ENCODE data around the gene MNAT1. TPM values are rescaled to one million over a fixed set of nuclear protein-coding genes. Genes with fewer than 3 reads are reported as not detected.
A peak's percentile ranks its signal among the peaks of the same experiment; 100 is the strongest.
"Not testable (repeated sequence)": the region's sequence is repeated elsewhere in the genome, so short reads cannot be mapped to it uniquely, and the experiment has no call there.

Gene MNAT1
- total RNA-seq (ENCODE audit: insufficient read depth, low replicate concordance), result 37.6 TPM

- peak; percentile 79 for DNase-seq (ENCODE audit: low spot score)
These were observed at the start of gene MNAT1 for GRCh38 chr14:60734465-60735242. Gene MNAT1 (plus strand): TSS chr14:60734761. CDS start chr14:60734863, 102 bp downstream.

- no peak for DNase-seq (ENCODE audit: low spot score)
These were observed 47.7 kb upstream of the MNAT1 start for GRCh38 chr14:60686865-60687264.

DNA sequence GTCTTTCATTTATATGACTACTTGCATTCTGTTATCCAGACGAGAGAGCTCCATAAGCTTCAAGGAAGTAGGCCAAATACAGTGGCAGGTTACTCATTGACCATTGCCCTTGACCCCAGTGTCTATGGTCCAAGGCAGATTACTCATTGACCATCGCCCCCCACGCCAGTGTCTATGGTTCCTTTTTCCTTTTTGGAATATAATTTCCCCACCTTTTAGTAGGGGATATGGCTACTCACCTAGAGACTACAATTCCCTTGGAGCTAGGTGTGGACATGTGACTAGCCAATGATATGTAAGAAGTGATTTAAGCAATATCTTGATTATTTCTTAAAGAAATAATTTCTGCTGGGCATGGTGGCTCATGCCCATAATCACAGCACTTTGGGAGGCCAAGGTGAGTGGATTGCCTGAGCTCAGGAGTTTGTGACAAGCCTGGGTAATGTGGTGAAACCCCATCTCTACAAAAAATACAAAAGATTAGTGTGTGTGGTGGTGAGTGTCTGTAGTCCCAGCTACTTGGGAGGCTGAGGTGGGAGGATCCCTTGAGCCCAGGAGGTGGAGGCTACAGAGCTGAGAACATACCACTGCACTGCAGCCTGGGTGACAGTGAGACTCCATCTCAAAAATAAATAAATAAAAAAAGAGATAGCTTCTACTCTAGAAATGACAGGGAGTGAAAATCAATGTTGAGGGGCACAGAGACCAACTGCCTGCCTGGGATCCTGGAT is 43.0 kb upstream of the MNAT1 start:
- no peak for DNase-seq (ENCODE audit: low spot score)

DNA sequence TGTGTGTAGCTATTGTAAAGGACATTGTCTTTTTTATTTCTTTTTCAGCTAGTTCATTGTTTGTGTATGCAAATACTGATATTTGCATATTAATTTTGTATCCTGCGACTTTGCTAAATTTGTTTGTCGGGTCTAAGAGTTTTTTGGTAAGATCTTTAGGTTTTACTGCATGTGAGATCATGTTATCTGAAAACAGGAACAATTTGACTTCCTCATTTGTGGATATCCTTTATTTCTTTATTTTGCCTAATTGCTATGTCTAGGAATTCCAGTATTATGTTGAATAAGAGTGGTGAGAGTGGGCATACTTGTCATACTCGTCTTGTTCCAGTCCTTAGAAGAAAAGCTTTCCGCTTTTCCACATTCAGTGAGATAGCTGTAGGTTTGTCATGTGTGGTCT is 39.2 kb upstream of the MNAT1 start:
- no peak for DNase-seq (ENCODE audit: low spot score)

DNA sequence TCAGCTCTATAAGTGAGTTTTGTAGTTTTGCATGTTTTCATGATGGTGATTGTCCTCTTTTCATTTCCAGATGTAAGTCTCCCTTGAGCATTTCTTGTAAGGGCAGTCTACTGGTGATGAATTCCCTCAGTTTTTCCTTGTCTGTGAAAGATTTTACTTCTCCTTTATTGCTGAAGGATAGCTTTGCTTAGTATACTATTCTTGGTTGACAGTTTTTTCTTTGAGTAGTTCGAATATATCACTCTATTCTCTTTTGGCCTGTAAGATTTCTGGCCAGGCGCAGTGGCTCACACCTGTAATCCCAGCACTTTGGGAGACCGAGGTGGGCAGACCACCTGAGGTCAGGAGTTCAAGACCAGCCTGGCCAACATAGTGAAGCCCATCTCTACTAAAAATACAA is 34.0 kb upstream of the MNAT1 start:
- DNase-seq (ENCODE audit: low spot score), result no peak

- no peak for DNase-seq (ENCODE audit: low spot score)
These were observed 29.5 kb upstream of the MNAT1 start for GRCh38 chr14:60705100-60705499.

GRCh38 chr14:60707858-60708257 is 26.7 kb upstream of the MNAT1 start:
- DNase-seq (ENCODE audit: low spot score), result no peak

- no peak for DNase-seq (ENCODE audit: low spot score)
These were observed 24.1 kb upstream of the MNAT1 start for GRCh38 chr14:60710494-60710893.

DNA sequence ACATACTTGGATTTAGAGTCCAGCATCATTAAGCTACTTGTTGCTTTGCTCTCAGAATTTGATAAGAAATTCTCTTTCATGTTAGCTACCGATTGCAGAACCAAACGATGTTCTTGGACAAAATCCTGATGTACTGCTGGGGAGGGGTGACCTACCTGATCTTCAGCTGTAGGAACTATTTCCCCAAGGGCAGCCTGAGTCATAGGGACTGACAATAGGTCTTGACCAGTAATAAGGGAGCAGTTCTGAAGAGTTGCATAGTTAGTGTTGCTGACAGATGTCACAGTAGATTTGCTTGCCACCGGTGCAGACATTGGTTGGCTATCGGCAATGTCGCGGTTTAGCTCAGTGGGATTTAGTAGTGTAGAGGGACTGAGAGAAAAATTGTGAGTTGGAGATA is 21.0 kb upstream of the MNAT1 start:
- no peak for DNase-seq (ENCODE audit: low spot score)

GRCh38 chr14:60720391-60720790 is 14.2 kb upstream of the MNAT1 start:
- DNase-seq (ENCODE audit: low spot score), result no peak

GRCh38 chr14:60720962-60721325 is 13.6 kb upstream of the MNAT1 start:
- no peak for DNase-seq (ENCODE audit: low spot score)

DNA sequence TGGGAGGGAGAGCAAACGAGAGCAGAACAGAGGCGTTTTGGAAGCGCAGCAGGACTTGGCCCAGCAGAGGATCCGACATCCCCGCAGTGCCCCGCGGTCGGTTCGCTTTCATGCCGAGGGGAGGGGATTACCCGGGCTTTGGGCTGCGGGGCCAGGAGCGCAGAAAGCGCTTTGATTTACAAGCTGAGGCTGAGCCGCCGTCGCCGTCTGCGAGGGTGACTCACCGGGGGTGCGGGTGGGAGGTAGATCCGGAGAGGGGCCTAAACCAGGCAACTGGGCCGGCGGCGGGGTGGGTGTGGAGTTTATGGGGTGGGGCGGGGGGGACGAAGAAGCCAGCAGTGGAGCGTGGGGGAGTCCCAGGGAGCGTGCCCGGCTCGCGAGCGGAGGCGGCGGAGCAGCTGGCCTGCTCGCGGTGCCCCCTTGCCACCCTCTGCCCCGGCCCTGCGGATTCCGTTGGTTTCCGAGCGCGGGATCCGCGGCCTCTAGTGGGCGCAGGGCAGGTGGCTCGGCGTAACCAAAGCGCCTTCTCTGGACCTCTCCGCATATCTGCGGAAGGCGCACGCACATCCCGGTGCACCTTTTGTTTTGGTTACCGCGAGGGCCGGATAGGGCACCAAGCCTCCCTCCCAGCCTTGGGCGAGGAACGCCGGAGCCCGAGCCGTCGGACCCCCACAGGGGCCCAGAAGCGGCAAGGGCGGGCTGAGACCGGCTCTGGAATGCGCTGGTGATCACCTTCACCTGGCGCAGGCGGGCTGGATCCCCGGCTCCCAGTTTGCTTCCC is 13.0 kb upstream of the MNAT1 start:
- peak; percentile 67 for DNase-seq (ENCODE audit: low spot score)

GRCh38 chr14:60722107-60722356 is 12.5 kb upstream of the MNAT1 start:
- DNase-seq (ENCODE audit: low spot score), result peak; percentile 13

DNA sequence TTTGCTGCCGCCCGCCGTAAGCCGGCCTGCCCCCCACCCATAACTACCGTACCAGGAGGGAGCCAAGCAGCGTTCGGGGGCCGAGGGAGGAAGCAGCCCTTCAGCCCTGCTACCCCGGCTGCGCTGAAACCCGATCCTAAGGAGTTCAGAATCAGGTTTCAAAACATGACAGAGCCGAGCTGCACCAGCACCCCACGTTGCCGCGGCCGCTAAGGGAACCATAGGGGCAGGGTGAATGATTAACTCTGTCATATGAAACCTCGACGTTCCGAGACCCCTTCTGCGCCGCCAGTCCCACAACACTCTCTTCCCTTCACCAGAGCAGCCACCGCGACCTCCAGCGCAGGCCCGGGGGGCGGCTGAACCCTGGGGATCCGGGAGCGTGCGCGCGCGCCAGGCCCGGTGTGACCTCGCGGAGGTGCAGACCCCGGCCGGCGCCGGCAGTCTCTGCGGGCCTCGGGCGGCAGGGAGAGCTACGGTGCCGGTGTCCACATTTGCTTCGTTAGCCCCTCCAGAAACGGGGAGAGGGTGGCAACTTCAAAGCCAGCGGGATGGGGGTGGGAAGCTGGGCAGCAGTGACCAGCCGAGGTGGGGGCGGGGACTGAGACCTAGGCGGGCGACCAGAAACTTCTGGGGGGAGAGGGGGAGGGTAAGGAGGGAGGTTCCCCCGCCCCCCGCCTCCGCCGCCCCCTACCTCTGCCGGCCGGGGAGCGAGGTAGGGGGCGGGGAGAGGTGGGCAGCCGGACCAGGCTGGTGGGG is 12.0 kb upstream of the MNAT1 start:
- DNase-seq (ENCODE audit: low spot score), result peak; percentile 43

DNA sequence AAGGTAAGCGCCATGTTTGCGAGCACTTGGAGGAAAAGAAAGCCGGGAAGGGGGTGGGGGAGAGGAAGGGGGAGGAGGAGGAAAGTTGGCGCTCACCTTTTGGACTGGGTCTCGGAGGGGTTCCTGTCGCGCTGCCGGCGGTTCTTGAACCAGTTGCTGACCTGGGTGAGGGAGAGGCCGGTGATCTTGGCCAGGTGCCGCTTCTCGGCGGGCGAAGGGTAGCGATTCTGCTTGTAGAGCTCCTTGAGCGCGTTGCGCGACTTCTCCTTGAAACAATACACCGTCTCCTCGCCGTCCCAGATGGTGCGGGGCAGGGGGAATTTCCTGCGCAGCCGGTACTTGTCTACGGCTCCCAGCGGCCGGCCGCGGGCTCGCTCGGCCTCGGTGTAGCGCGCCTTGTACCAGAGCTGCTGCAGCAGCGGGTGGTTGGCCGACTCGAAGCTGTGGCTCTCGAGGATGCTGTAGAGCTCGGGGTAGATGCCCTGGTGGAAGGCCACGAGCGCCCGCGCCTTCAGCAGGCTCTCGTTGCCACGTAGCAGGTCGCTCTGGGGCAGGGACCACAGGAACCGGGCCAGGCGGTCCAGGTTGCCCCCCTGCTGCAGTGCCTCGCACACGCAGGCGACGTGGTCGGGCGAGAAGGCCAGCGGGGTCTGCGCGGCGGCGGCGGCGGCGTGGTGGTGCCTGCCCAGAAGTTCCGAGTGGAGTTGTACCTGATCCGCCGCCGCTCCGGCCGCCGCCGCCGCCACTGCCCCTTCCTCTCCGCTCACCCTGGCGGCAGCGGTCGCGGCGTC is 11.2 kb upstream of the MNAT1 start:
- DNase-seq (ENCODE audit: low spot score), result peak; percentile 49

DNA sequence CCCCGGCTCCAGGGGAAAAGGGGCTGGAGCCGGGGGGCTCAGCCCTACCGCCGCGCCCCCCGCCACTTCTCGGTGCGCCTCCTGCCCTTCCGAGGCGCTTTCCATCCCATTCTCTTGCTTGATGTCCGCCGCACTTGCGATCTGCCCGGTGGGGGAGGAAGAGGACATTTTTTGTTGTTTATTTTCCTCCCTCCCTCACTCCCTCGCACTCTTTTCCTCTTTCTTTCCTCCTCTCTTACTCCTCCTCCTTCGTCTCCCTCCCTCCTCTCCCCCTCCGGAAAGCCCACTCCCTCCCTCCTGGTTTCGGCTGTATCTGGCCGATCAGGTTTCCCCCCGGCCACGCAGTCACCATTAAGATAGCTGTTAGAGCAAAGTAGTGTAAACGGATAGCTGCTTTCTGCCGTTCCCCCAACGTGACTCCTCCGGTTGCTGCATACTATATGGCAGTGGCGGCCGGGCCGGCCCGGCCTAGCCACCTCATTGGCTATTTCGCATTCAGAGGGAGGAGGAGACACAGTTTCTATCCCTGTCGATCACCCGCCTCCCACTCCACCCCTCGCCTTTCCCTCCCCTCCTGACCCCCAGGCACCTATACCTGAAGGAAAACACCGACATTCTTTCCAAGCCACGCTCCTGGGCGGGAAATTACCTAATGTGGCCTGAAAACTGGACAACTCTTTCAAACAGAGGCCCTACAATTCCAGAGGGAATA is 10.5 kb upstream of the MNAT1 start, which contains the start of gene SIX4:
SIX4 (minus strand) TSS at position 445 of the 712 bp plus-strand sequence; CDS start at position 168, 277 bp downstream.
- peak; percentile 77 for DNase-seq (ENCODE audit: low spot score)

- not testable (repeated sequence) for DNase-seq (ENCODE audit: low spot score)
These were observed 3.3 kb upstream of the MNAT1 start for GRCh38 chr14:60731291-60731690.

DNA sequence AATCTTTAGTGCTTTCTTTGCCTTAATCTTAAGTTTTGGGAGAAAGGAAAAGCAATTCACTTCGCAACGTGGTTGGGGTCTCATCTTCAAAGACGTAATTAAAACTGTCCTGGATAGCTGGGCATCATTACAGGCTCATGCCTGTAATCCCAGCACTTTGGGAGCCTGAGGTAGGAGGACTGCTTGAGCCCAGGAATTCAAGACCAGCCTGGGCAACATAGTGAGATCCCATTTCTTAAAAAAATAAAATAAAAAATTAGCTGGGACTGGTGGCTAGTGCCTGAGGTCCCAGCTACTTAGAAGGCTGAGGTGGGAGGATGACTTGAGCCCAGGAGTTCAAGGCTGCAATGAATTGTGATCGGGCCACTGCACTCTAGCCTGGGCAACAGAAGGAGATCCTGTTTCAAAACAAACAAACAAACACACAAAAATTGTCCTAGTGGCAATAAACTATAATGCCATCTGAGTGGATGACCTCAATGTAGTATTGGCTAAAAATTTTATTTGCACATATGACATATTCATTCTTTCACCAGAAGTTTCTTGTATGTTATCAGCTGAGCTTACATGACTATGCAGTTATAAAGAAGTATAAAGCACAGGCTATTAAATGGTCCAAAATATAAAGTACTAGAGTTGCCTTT is 1.6 kb upstream of the MNAT1 start:
- DNase-seq (ENCODE audit: low spot score), result no peak

DNA sequence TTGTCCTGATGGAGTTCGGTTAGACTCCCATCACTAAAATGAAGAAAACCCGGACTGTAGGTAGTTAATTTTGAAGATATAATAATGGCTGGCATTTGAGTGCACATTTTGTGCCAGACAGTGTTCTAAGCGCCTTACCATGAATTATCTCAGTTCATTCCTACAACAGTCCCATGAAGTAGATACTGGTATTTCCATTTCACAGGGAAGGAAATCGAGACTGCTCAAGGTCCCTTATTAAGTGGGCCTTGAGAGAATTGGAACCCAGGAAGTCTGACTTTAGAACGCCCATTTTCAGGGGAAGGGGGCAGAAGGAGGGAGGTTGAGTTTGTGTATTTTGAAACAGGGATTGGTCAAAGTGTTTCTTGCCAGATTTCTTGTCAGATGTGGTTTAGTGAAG is 855 bp downstream of the MNAT1 start:
- DNase-seq (ENCODE audit: low spot score), result no peak

GRCh38 chr14:60736494-60736893 is 1.9 kb downstream of the MNAT1 start:
- DNase-seq (ENCODE audit: low spot score), result peak; percentile 22
